Stimulated activated CD8-positive, alpha-beta memory T cell treated with anti-CD3 and anti-CD28 coated beads, Interleukin-7, amount 100 ng/mL, for 48 hours (primary cell): Measurements from ENCODE around the gene APEX1.
"Not testable (repeated sequence)": the region's sequence is repeated elsewhere in the genome, so short reads cannot be mapped to it uniquely, and the experiment has no call there.

Experiments used
- DNase-seq, 2 donors: peaks; one replicate each; pipeline ENCODE4 v3.0.0-alpha.2; 2020; ENCODE audit warnings: low read depth in 1 of 2; ENCODE audit errors: extremely low read depth in 1 of 2

The APEX1 gene

GRCh38 chr14:20472536-20473169, 17.6 kb downstream of the APEX1 start:
- no peak for DNase-seq

GRCh38 chr14:20476776-20477175, 21.8 kb downstream of the APEX1 start:
- no peak for DNase-seq

GRCh38 chr14:20477211-20477876, 22.3 kb downstream of the APEX1 start:
- no peak for DNase-seq

GRCh38 chr14:20478894-20479293, 23.9 kb downstream of the APEX1 start:
- no peak for DNase-seq

GRCh38 chr14:20482382-20482781, 27.4 kb downstream of the APEX1 start:
- no peak for DNase-seq

GRCh38 chr14:20485900-20486299, 30.9 kb downstream of the APEX1 start:
- DNase-seq: no peak

- no peak for DNase-seq
These were observed 31.8 kb downstream of the APEX1 start for GRCh38 chr14:20486684-20487395.

GRCh38 chr14:20487396-20487725, 32.3 kb downstream of the APEX1 start:
- no peak for DNase-seq

- DNase-seq: no peak
These were observed 34.3 kb downstream of the APEX1 start for GRCh38 chr14:20489093-20489994.

GRCh38 chr14:20490563-20490962, 35.5 kb downstream of the APEX1 start:
- DNase-seq: no peak

- no peak for DNase-seq
These were observed 37.5 kb downstream of the APEX1 start for GRCh38 chr14:20492486-20492885.

- DNase-seq: no peak
These were observed 38.6 kb downstream of the APEX1 start for GRCh38 chr14:20493634-20494033.

GRCh38 chr14:20494935-20495766, 40.1 kb downstream of the APEX1 start:
- DNase-seq: no peak

GRCh38 chr14:20498622-20499021, 43.6 kb downstream of the APEX1 start:
- no peak for DNase-seq

GRCh38 chr14:20499108-20499507, 44.1 kb downstream of the APEX1 start:
- no peak for DNase-seq

- no peak for DNase-seq
These were observed 44.9 kb downstream of the APEX1 start for GRCh38 chr14:20499881-20500280.

- no peak for DNase-seq
These were observed 46.3 kb downstream of the APEX1 start for GRCh38 chr14:20501346-20501745.

GRCh38 chr14:20503898-20504297, 48.9 kb downstream of the APEX1 start:
- no peak for DNase-seq

- not testable (repeated sequence) for DNase-seq
These were observed 51.2 kb downstream of the APEX1 start for GRCh38 chr14:20506276-20506675.

GRCh38 chr14:20506752-20507151, 51.7 kb downstream of the APEX1 start:
- DNase-seq: not testable (repeated sequence)
